Measurements from ENCODE around the gene RAVER1.

DNA sequence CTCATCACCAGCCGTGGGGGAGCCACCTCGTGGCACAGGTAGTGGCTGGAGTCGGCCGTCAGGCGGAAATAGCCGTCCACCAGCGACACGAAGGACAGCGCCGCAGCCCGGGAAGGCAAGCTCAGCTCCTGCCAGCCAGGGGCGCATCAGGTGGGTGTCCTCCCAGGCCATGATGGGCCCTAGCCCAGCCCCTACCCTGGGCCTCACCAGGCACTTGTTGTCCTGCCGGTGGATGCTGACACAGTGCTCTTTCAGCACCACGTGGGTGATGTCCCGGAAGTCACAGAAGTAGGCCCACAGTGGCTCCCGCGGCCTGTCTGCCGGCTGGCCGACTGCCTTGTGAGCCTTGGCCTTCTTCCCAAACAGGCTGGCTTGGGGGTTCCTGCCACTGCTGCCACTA lies 31.3 kb upstream of the RAVER1 start:
- TF ChIP-seq CTCF (IDR thresholded peaks at IDR 0.05; ENCODE audit: low read depth, low read length) = no peak
- no peak for TF ChIP-seq POLR2A (IDR thresholded peaks at IDR 0.05; ENCODE audit: extremely low read depth, insufficient read length)
- TF ChIP-seq MYC (IDR thresholded peaks at IDR 0.05; ENCODE audit: low read depth, low read length) = no peak
- TF ChIP-seq, protein P1, sequence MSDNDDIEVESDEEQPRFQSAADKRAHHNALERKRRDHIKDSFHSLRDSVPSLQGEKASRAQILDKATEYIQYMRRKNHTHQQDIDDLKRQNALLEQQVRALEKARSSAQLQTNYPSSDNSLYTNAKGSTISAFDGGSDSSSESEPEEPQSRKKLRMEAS (IDR thresholded peaks at IDR 0.05; ENCODE audit: low read depth, low read length) = no peak

All from NB4 (cell line).